HCEC 1CT (cell line): ENCODE measurements around the gene CX3CR1.
"Not testable (repeated sequence)": the region's sequence is repeated elsewhere in the genome, so short reads cannot be mapped to it uniquely, and the experiment has no call there.

Experiments used
- DNase-seq: peaks from one replicate; pipeline ENCODE4 v3.0.0-alpha.2; 2017

The CX3CR1 gene

GRCh38 chr3:39279745-39280517, at the start of gene CX3CR1:
TSS of gene CX3CR1 (minus strand) at chr3:39280036. CDS start at chr3:39266509, 13,527 bp downstream.
- DNase-seq = no peak

- DNase-seq = no peak
Measured at GRCh38 chr3:39329493-39329892, 49.7 kb upstream of the CX3CR1 start, which contains the start of gene CCR8. TSS of gene CCR8 (plus strand) at chr3:39329709. CDS start at chr3:39332332, 2,623 bp downstream.

- DNase-seq = no peak
Measured at GRCh38 chr3:39327746-39328349, 48.0 kb upstream of the CX3CR1 start.

GRCh38 chr3:39327053-39327745, 47.4 kb upstream of the CX3CR1 start:
- no peak for DNase-seq

GRCh38 chr3:39325236-39325635, 45.4 kb upstream of the CX3CR1 start:
- no peak for DNase-seq

- no peak for DNase-seq
Measured at GRCh38 chr3:39323494-39323893, 43.7 kb upstream of the CX3CR1 start.

GRCh38 chr3:39322936-39323335, 43.1 kb upstream of the CX3CR1 start:
- DNase-seq = no peak

GRCh38 chr3:39322209-39322715, 42.4 kb upstream of the CX3CR1 start:
- not testable (repeated sequence) for DNase-seq

GRCh38 chr3:39321574-39321983, 41.7 kb upstream of the CX3CR1 start:
- DNase-seq = not testable (repeated sequence)

- no peak for DNase-seq
Measured at GRCh38 chr3:39319249-39319648, 39.4 kb upstream of the CX3CR1 start.

GRCh38 chr3:39318301-39318700, 38.5 kb upstream of the CX3CR1 start:
- DNase-seq = no peak

GRCh38 chr3:39317571-39318169, 37.8 kb upstream of the CX3CR1 start:
- DNase-seq = no peak

- DNase-seq = no peak
Measured at GRCh38 chr3:39315420-39315819, 35.6 kb upstream of the CX3CR1 start.

GRCh38 chr3:39313289-39313688, 33.5 kb upstream of the CX3CR1 start:
- DNase-seq = no peak

GRCh38 chr3:39302178-39302577, 22.3 kb upstream of the CX3CR1 start:
- no peak for DNase-seq

- no peak for DNase-seq
Measured at GRCh38 chr3:39299279-39299678, 19.4 kb upstream of the CX3CR1 start.

- DNase-seq = no peak
Measured at GRCh38 chr3:39296197-39297077, 16.6 kb upstream of the CX3CR1 start.

GRCh38 chr3:39295184-39295775, 15.4 kb upstream of the CX3CR1 start:
- no peak for DNase-seq

- no peak for DNase-seq
Measured at GRCh38 chr3:39294446-39295183, 14.8 kb upstream of the CX3CR1 start.

GRCh38 chr3:39292961-39293360, 13.1 kb upstream of the CX3CR1 start:
- DNase-seq = no peak

GRCh38 chr3:39291903-39292329, 12.1 kb upstream of the CX3CR1 start:
- peak; percentile 42 for DNase-seq
